PC-9 (cell line): ENCODE data around the gene ESYT1. TPM values are rescaled to one million over a fixed set of nuclear protein-coding genes. Genes with fewer than 3 reads are reported as not detected.
A peak's percentile ranks its signal among the peaks of the same experiment; 100 is the strongest.

Experiments used
- BruUV-seq: library from RNA; stranded (reverse); fragments of 400-500 nt; replicated peaks from 2 replicates; lab custom pipeline; 2021; lab: Mats Ljungman, UMichigan
- CTCF ChIA-PET: fragments of 300-600 bp; sonication (Branson Sonifier 250); formaldehyde crosslinking; loops from one replicate; lab custom pipeline; 2022; ENCODE audit warnings: antibody characterized with exemption; lab: Charles Lee
- POLR2A ChIA-PET: fragments of 300-600 bp; sonication (Branson Sonifier 250); formaldehyde crosslinking; loops from one replicate; lab custom pipeline; 2022; ENCODE audit warnings: antibody characterized with exemption; ENCODE audit not compliant: unreplicated experiment; lab: Charles Lee
- DNase-seq, 2 experiments: peaks; one replicate each; pipeline versions ENCODE4 v3.0.0 to v3.0.0-alpha.2; 2015 to 2022; ENCODE audit warnings: mixed read lengths in 1 of 2
- H2AFZ ChIP-seq: fragments of 200-600 bp; sonication (generic); 2 replicates; pipeline ENCODE4 v1.8.1; 2017; ENCODE audit warnings: antibody characterized with exemption
- H3F3A ChIP-seq: fragments of 200-600 bp; sonication (generic); 2 replicates; pipeline ENCODE4 v1.8.1; 2017; ENCODE audit warnings: antibody characterized with exemption, mild to moderate bottlenecking, low read depth; ENCODE audit not compliant: insufficient read depth
- H3K27ac ChIP-seq: fragments of 200-600 bp; sonication (generic); 2 replicates; pipeline ENCODE4 v1.6.1; 2016; ENCODE audit warnings: mixed run types
- H3K27me3 ChIP-seq: fragments of 200-600 bp; sonication (generic); 2 replicates; pipeline ENCODE4 v1.6.1; 2016; ENCODE audit warnings: low read depth, mixed run types; ENCODE audit not compliant: insufficient read depth
- H3K36me3 ChIP-seq: fragments of 200-600 bp; sonication (generic); 2 replicates; pipeline ENCODE4 v1.6.1; 2016; ENCODE audit warnings: low read depth, mixed run types
- H3K4me1 ChIP-seq: fragments of 200-600 bp; sonication (generic); replicated peaks from 2 replicates; pipeline ENCODE4 v1.6.1; 2016; ENCODE audit warnings: mixed run types; ENCODE audit not compliant: insufficient read depth
- H3K4me2 ChIP-seq: fragments of 200-600 bp; sonication (generic); 2 replicates; pipeline ENCODE4 v1.6.1; 2017; ENCODE audit warnings: mixed run types
- H3K4me3 ChIP-seq: fragments of 200-600 bp; sonication (generic); 2 replicates; pipeline ENCODE4 v1.6.1; 2016; ENCODE audit warnings: mixed run types
- H3K79me2 ChIP-seq: fragments of 200-600 bp; sonication (generic); 2 replicates; pipeline ENCODE4 v1.6.1; 2017; ENCODE audit warnings: low read depth, mixed run types
- H3K9me2 ChIP-seq: fragments of 200-600 bp; sonication (generic); 2 replicates; pipeline ENCODE4 v1.8.1; 2017; ENCODE audit warnings: mild to moderate bottlenecking; ENCODE audit not compliant: insufficient read depth
- H3K9me3 ChIP-seq: fragments of 200-600 bp; sonication (generic); 2 replicates; pipeline ENCODE4 v1.8.1; 2016; ENCODE audit warnings: low read depth; ENCODE audit not compliant: insufficient read depth
- H4K20me1 ChIP-seq: fragments of 200-600 bp; sonication (generic); 2 replicates; pipeline ENCODE4 v1.8.1; 2017; ENCODE audit not compliant: insufficient read depth
- CTCF ChIP-seq: fragments of 200-600 bp; sonication (generic); conservative IDR thresholded peaks from 2 replicates; pipeline ENCODE4 v1.6.1; 2017; ENCODE audit warnings: mixed run types, antibody characterized with exemption, mild to moderate bottlenecking, moderate library complexity
- EZH2 ChIP-seq: fragments of 200-600 bp; sonication (generic); IDR thresholded peaks from 2 replicates; pipeline ENCODE4 v1.8.0; 2017; ENCODE audit warnings: antibody characterized with exemption, low read depth
- intact Hi-C: fragments of 100-400 bp; cut with micrococcal nuclease; formaldehyde crosslinking; loops from one replicate; pipeline ENCODE4 v1.10.0; 2022; ENCODE audit not compliant: unreplicated experiment
- total RNA-seq: library from RNA; stranded (reverse); gene quantifications from 2 replicates; pipeline ENCODE4 v1.2.3, GENCODE V29; 2021

ESYT1 gene
- total RNA-seq, 1 experiment from 2014 or later, result 46.1 TPM

- BruUV-seq, result no TSS peak
- ChIA-PET CTCF (no interaction called here), POLR2A (no interaction called here)
- TF ChIP-seq EZH2, result no peak
- no peak for TF ChIP-seq CTCF
- DNase-seq, result peak in 1 of 2 experiments; percentile 2
- H3F3A ChIP-seq, result peaks cover 22% of the 10 kb centered on the region
- peaks cover 31% of the 10 kb centered on the region for H3K4me1 ChIP-seq
- no peaks in the 10 kb centered on the region for H4K20me1 ChIP-seq
- H3K27ac ChIP-seq, result no peak overlapping the region
- H3K27me3 ChIP-seq, result no peaks in the 10 kb centered on the region
- peaks cover 6% of the 10 kb centered on the region; the same call in 1 of the 2 replicates for H3K79me2 ChIP-seq
- H3K4me2 ChIP-seq, result peak overlapping the region; percentile 85
- no peak overlapping the region; the same call in 1 of the 2 replicates for H3K4me3 ChIP-seq
- no peaks in the 10 kb centered on the region for H3K9me3 ChIP-seq
- 0 out of 2 replicates have a peak, but pooled peaks cover 3% of the 10 kb centered on the region for H3K36me3 ChIP-seq
- intact Hi-C loops, result loop anchor here (1.0 kb wide), 2 partner anchors 26 to 63 kb away; partner anchors contain the start of genes MYL6B and SMARCC2
- H2AFZ ChIP-seq, result no peak overlapping the region
- H3K9me2 ChIP-seq, result no peaks in the 10 kb centered on the region
These were observed 1.3 kb upstream of the ESYT1 start for GRCh38 chr12:56126732-56127239.

- Histone ChIP-seq H3K4me3 (peak overlapping the region; percentile 51; the same call in 1 of the 2 replicates), H2AFZ (peak overlapping the region; percentile 50; the same call in 1 of the 2 replicates), H3K79me2 (peaks cover 6% of the 10 kb centered on the region; the same call in 1 of the 2 replicates), H3K4me2 (peak overlapping the region; percentile 85), H3K27me3 (no peaks in the 10 kb centered on the region), H3K9me3 (no peaks in the 10 kb centered on the region), H3K27ac (peak overlapping the region; percentile 46; the same call in 1 of the 2 replicates), H3K9me2 (no peaks in the 10 kb centered on the region), H4K20me1 (no peaks in the 10 kb centered on the region), H3F3A (peaks cover 22% of the 10 kb centered on the region), H3K36me3 (peaks cover 7% of the 10 kb centered on the region; the same call in 1 of the 2 replicates), H3K4me1 (peaks cover 31% of the 10 kb centered on the region)
- no peak for DNase-seq
- ChIA-PET CTCF (interaction anchor here (0.5 to 1.3 kb wide), 6 partner anchors 8 to 509 kb away, joined by 3 to 17 read pairs (median 4); partner anchors contain the start of genes RNF41 and SMARCC2), POLR2A (interaction anchor here (0.6 to 1.3 kb wide), 9 partner anchors 16 to 534 kb away, joined by 3 to 13 read pairs (median 4); partner anchors contain the start of genes MYL6, RAB5B, RNF41 and SMARCC2)
- TF ChIP-seq CTCF, result no peak
- no peak for TF ChIP-seq EZH2
- intact Hi-C loops, result no loop called here
- TSS peak; percentile 97 for BruUV-seq
These were observed 581 bp upstream of the ESYT1 start for GRCh38 chr12:56127485-56127887.

- Histone ChIP-seq H3K79me2 (peaks cover 6% of the 10 kb centered on the region; the same call in 1 of the 2 replicates), H3K4me2 (peak overlapping the region; percentile 100), H3K27me3 (no peaks in the 10 kb centered on the region), H3F3A (peaks cover 22% of the 10 kb centered on the region), H3K4me3 (peak overlapping the region; percentile 77), H3K9me2 (no peaks in the 10 kb centered on the region), H4K20me1 (no peaks in the 10 kb centered on the region), H3K9me3 (no peaks in the 10 kb centered on the region), H3K4me1 (peaks cover 31% of the 10 kb centered on the region), H2AFZ (peak overlapping the region; percentile 88), H3K36me3 (peaks cover 8% of the 10 kb centered on the region; the same call in 1 of the 2 replicates), H3K27ac (no peak overlapping the region)
- TF ChIP-seq EZH2, result no peak
- no peak for TF ChIP-seq CTCF
- ChIA-PET POLR2A (interaction anchor here (0.6 to 1.3 kb wide), 4 partner anchors 11 to 30 kb away, joined by 3 to 13 read pairs (median 4); partner anchors contain the start of genes MYL6 and ZC3H10), CTCF (interaction anchor here (1.3 kb wide), 1 partner anchor 9 kb away, joined by 7 read pairs; no protein-coding TSS in a partner anchor)
- BruUV-seq, result no TSS peak
- intact Hi-C loops, result loop anchor here (2.0 kb wide), 1 partner anchor 508 kb away; no protein-coding TSS in a partner anchor
- peak in 1 of 2 experiments; percentile 13 for DNase-seq
These were observed 671 bp downstream of the ESYT1 start for GRCh38 chr12:56128670-56129205.
